Activated CD4-positive, alpha-beta memory T cell treated with anti-CD3 and anti-CD28 coated beads for 36 hours (primary cell): ENCODE measurements around the gene CYP4B1. TPM values are rescaled to one million over a fixed set of nuclear protein-coding genes. Genes with fewer than 3 reads are reported as not detected.
"Not testable (repeated sequence)": the region's sequence is repeated elsewhere in the genome, so short reads cannot be mapped to it uniquely, and the experiment has no call there.

Experiments
- CTCF ChIA-PET: fragments of 350-600 bp; sonication (Branson Sonifier 250); formaldehyde crosslinking; loops from one replicate; lab custom pipeline; 2021; ENCODE audit warnings: antibody characterized with exemption, inconsistent platforms; lab: Charles Lee
- POLR2A ChIA-PET: fragments of 350-600 bp; sonication (Branson Sonifier 250); formaldehyde crosslinking; loops from one replicate; lab custom pipeline; 2021; ENCODE audit warnings: antibody characterized with exemption; lab: Charles Lee
- DNase-seq: peaks from one replicate; pipeline ENCODE4 v3.0.0-alpha.2; 2020
- H3K27ac Mint-ChIP-seq: one replicate; pipeline ENCODE4 v1.8.0; 2021; ENCODE audit warnings: mixed read lengths
- H3K27me3 Mint-ChIP-seq: one replicate; pipeline ENCODE4 v1.8.0; 2021; ENCODE audit warnings: mixed read lengths
- H3K36me3 Mint-ChIP-seq: one replicate; pipeline ENCODE4 v1.8.0; 2021; ENCODE audit warnings: mixed read lengths
- H3K4me1 Mint-ChIP-seq: one replicate; pipeline ENCODE4 v1.8.0; 2021; ENCODE audit warnings: low read depth, mixed read lengths
- H3K4me3 Mint-ChIP-seq: one replicate; pipeline ENCODE4 v1.8.0; 2021; ENCODE audit warnings: mild to moderate bottlenecking, mixed read lengths
- H3K9me3 Mint-ChIP-seq: one replicate; pipeline ENCODE4 v1.8.0; 2021; ENCODE audit warnings: mixed read lengths
- intact Hi-C: fragments of 100-400 bp; cut with micrococcal nuclease; formaldehyde crosslinking; loops from one replicate; pipeline ENCODE4 v1.15.1; 2023
- total RNA-seq, 2 experiments: library from RNA; stranded (reverse); gene quantifications; one replicate each; pipeline ENCODE4 v1.2.3, GENCODE V29; 2021

Gene CYP4B1
- total RNA-seq, 2 experiments from 2014 or later, result not detected

DNA sequence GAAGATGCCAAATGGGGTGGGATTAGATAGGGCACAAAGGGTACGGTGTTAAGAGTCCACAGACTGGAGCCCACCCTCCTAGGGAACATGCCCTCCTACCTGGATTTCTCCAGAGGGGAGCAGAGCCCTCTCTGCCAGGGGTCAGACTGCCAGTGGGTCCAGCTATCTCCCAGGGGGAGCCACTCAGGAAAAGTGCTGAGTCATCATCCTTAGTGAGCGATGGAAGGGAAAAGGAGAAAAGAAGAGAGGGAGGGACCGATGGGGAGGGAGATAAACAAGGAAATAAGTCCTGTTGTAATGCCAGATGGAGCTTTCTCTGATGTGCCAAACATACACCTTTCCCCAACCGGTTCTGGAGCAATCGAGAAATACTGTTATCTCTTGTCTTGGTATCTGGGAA lies 30.4 kb upstream of the CYP4B1 start:
- intact Hi-C loops, result no loop called here
- peaks cover 34% of the 10 kb centered on the region for H3K9me3 Mint-ChIP-seq

GRCh38 chr1:46769028-46769740 lies 29.7 kb upstream of the CYP4B1 start:
- ChIA-PET POLR2A (no interaction called here), CTCF (no interaction called here)
- Mint-ChIP-seq H3K27me3 (peaks cover 23% of the 10 kb centered on the region), H3K9me3 (peaks cover 36% of the 10 kb centered on the region), H3K27ac (no peak overlapping the region), H3K4me3 (no peak overlapping the region), H3K4me1 (no peaks in the 10 kb centered on the region), H3K36me3 (peaks cover 4% of the 10 kb centered on the region)
- intact Hi-C loops, result no loop called here
- no peak for DNase-seq

More for the DNA sequence above, 30.4 kb upstream of the CYP4B1 start:
- Mint-ChIP-seq H3K36me3 (peaks cover 4% of the 10 kb centered on the region), H3K27me3 (peaks cover 23% of the 10 kb centered on the region), H3K4me1 (no peaks in the 10 kb centered on the region), H3K27ac (no peak overlapping the region), H3K4me3 (no peak overlapping the region)
- ChIA-PET CTCF (no interaction called here), POLR2A (no interaction called here)
- DNase-seq, result no peak

- no peak overlapping the region for H3K4me3 Mint-ChIP-seq
- no peak for DNase-seq
- peaks cover 18% of the 10 kb centered on the region for H3K27me3 Mint-ChIP-seq
- no peaks in the 10 kb centered on the region for H3K4me1 Mint-ChIP-seq
- CTCF ChIA-PET, result no interaction called here
- H3K36me3 Mint-ChIP-seq, result peaks cover 4% of the 10 kb centered on the region
- intact Hi-C loops, result no loop called here
- POLR2A ChIA-PET, result no interaction called here
- H3K27ac Mint-ChIP-seq, result no peak overlapping the region
- peaks cover 42% of the 10 kb centered on the region for H3K9me3 Mint-ChIP-seq
Measured at GRCh38 chr1:46770541-46770940, 28.3 kb upstream of the CYP4B1 start.

GRCh38 chr1:46772571-46772970 lies 26.3 kb upstream of the CYP4B1 start:
- peaks cover 44% of the 10 kb centered on the region for H3K9me3 Mint-ChIP-seq
- peaks cover 11% of the 10 kb centered on the region for H3K27me3 Mint-ChIP-seq
- POLR2A ChIA-PET, result no interaction called here
- H3K4me3 Mint-ChIP-seq, result no peak overlapping the region
- CTCF ChIA-PET, result no interaction called here
- intact Hi-C loops, result no loop called here
- no peaks in the 10 kb centered on the region for H3K4me1 Mint-ChIP-seq
- H3K27ac Mint-ChIP-seq, result no peak overlapping the region
- peaks cover 4% of the 10 kb centered on the region for H3K36me3 Mint-ChIP-seq
- DNase-seq, result no peak

DNA sequence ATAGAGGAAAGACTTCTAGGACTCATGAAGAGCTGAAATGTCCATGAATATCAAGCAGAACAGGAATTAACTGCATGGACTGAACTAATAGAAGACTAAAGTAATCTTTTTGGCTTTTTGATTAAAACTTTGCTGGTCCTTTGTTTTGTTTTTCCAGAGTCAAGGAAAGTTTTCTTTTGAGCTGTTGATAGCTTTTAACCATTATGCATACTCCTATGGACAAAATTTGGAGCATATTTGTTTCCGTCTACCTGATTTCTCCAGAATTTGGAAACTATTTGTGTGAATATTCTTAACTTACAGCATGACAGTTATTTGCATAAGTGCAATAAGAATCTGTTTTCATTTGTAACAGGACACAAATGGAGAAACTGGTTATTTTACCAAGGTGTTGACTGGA lies 24.5 kb upstream of the CYP4B1 start:
- H3K27me3 Mint-ChIP-seq, result peaks cover 2% of the 10 kb centered on the region
- no peaks in the 10 kb centered on the region for H3K4me1 Mint-ChIP-seq
- H3K36me3 Mint-ChIP-seq, result peaks cover 4% of the 10 kb centered on the region
- H3K9me3 Mint-ChIP-seq, result peaks cover 36% of the 10 kb centered on the region
- ChIA-PET CTCF (no interaction called here), POLR2A (no interaction called here)
- H3K27ac Mint-ChIP-seq, result no peak overlapping the region
- H3K4me3 Mint-ChIP-seq, result no peak overlapping the region
- DNase-seq, result no peak
- intact Hi-C loops, result no loop called here

DNA sequence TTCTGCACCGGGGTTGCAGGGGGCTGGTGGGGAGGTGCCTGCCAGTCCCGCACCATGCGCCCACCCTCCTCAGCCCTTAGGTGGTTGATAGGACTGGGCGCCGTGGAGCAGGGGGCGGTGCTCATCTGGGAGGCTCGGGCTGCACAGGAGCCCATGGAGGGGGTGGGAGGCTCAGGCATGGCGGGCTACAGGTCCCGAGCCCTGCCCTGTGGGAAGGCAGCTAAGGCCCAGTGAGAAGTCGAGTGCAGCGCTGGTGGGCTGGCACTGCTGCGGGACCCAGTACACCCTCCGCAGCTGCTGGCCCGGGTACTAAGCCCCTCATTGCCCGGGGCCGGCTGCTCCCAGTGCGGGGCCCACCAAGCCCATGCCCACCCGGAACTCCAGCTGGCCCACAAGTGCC lies 20.4 kb upstream of the CYP4B1 start:
- H3K27me3 Mint-ChIP-seq, DNase-seq, H3K4me1 Mint-ChIP-seq, CTCF ChIA-PET, H3K4me3 Mint-ChIP-seq, POLR2A ChIA-PET, H3K27ac Mint-ChIP-seq, intact Hi-C loops, H3K36me3 Mint-ChIP-seq, H3K9me3 Mint-ChIP-seq: not testable (repeated sequence)

- intact Hi-C loops, result no loop called here
- ChIA-PET CTCF (no interaction called here), POLR2A (no interaction called here)
- H3K27ac Mint-ChIP-seq, result no peak overlapping the region
- peaks cover 12% of the 10 kb centered on the region for H3K27me3 Mint-ChIP-seq
- no peaks in the 10 kb centered on the region for H3K9me3 Mint-ChIP-seq
- peaks cover 2% of the 10 kb centered on the region for H3K4me1 Mint-ChIP-seq
- H3K36me3 Mint-ChIP-seq, result no peaks in the 10 kb centered on the region
- no peak overlapping the region for H3K4me3 Mint-ChIP-seq
- DNase-seq, result no peak
Measured at GRCh38 chr1:46784666-46785065, 14.2 kb upstream of the CYP4B1 start.

DNA sequence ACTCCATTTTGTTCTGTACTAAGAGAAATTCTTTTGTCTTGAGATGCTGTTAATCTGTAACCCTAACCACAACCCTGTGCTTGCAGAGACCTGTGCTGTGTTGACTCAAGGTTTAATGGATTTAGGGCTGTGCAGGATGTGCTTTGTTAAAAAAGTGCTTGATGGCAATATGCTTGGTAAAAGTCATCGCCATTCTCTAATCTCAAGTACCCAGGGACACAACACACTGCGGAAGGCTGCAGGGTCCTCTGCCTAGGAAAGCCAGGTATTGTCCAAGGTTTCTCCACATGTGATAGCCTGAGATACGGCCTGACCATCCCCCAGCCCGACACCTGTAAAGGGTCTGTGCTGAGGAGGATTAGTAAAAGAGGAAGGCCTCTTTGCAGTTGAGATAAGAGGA lies 10.2 kb upstream of the CYP4B1 start:
- not testable (repeated sequence) for H3K4me1 Mint-ChIP-seq

DNA sequence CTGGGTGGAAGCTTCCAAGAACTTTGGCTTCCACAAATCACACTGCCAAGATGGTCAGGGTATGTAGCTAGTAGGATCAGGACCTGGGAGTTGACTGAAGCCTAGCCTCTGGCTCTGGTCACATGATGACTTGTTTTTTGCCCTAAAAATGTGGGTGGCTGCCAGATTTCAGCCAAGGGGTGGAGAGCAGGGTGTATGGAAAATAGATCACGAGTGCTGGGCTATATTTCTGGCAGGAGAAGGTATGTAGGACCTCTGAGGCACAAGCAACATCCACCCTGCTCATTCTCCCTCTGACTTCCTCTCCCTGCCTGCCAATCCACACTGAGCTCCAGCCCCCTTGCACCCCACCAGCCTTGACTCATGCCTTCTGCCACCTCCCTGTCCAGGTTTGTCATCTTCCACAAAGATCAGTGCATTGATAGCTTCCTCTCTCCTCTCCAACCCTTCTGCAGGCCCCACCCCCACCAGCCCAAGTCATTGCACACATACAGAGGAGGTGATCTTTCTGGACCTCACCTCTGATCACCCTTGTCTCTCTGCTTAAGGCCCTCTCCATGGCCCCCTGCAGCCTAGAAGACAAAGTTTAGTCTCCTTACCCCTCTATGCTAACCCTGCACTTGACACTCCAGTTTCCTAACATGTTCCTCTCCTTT lies 8.3 kb upstream of the CYP4B1 start:
- Mint-ChIP-seq H3K36me3 (no peaks in the 10 kb centered on the region), H3K4me3 (no peak overlapping the region), H3K4me1 (no peaks in the 10 kb centered on the region), H3K27me3 (peaks cover 18% of the 10 kb centered on the region), H3K27ac (no peak overlapping the region), H3K9me3 (no peaks in the 10 kb centered on the region)
- no peak for DNase-seq
- POLR2A ChIA-PET, result no interaction called here
- intact Hi-C loops, result no loop called here
- CTCF ChIA-PET, result interaction anchor here (0.6 kb wide), 1 partner anchor 402 kb away, joined by 3 read pairs; no protein-coding TSS in a partner anchor

More for the DNA sequence above, 10.2 kb upstream of the CYP4B1 start:
- CTCF ChIA-PET, H3K4me3 Mint-ChIP-seq, H3K27ac Mint-ChIP-seq, intact Hi-C loops, H3K9me3 Mint-ChIP-seq, DNase-seq, H3K36me3 Mint-ChIP-seq, POLR2A ChIA-PET: not testable (repeated sequence)
- peaks cover 19% of the 10 kb centered on the region for H3K27me3 Mint-ChIP-seq

DNA sequence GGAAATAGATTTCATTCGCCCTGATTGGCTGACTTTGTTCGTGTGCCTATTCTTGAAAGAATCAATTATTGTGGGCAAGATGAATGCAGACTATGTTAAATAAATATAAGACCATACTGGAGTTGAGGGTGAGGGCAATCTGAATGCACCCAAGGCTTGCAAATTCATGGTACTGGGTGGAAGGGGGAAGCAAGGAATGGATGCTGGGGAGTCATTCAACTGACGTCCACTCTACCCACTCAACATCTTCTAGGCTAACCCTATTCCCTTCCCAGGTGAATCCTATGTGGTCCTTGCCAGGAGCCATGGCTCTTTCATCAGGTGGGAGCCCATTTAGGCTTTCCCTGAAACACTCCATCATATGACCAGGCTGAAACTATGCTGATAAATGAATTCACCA lies 5.7 kb upstream of the CYP4B1 start:
- Mint-ChIP-seq H3K36me3 (no peaks in the 10 kb centered on the region), H3K27me3 (peaks cover 31% of the 10 kb centered on the region), H3K27ac (no peak overlapping the region), H3K4me1 (no peaks in the 10 kb centered on the region), H3K9me3 (no peaks in the 10 kb centered on the region), H3K4me3 (no peak overlapping the region)
- POLR2A ChIA-PET, result no interaction called here
- DNase-seq, result no peak
- CTCF ChIA-PET, result no interaction called here
- intact Hi-C loops, result no loop called here

- no peaks in the 10 kb centered on the region for H3K9me3 Mint-ChIP-seq
- peaks cover 26% of the 10 kb centered on the region for H3K27me3 Mint-ChIP-seq
- no peaks in the 10 kb centered on the region for H3K36me3 Mint-ChIP-seq
- intact Hi-C loops, result no loop called here
- no peak for DNase-seq
- no peaks in the 10 kb centered on the region for H3K4me1 Mint-ChIP-seq
- no peak overlapping the region for H3K4me3 Mint-ChIP-seq
- no peak overlapping the region for H3K27ac Mint-ChIP-seq
- ChIA-PET POLR2A (no interaction called here), CTCF (no interaction called here)
Measured at GRCh38 chr1:46797696-46798470, 963 bp upstream of the CYP4B1 start.

DNA sequence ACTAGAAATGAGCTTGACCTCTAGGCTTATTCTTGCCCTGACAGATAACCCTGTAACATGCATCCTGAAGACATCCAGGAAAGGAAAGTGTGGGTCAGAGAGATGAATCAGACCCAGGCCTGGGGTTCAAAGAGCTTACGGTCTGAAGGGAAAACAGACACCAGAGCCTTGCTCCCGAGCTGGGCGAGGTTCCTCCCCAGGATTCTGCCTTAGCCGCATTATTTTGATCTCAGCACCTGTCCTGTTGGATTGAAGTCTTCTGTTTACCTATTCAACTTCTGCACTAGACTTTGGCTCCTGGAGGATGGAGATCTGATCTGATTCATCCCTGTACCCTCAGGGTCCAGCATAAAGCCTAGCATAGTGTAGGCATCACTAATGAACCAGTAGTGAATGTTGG lies 1.9 kb downstream of the CYP4B1 start:
- Mint-ChIP-seq H3K27ac (no peak overlapping the region), H3K9me3 (no peaks in the 10 kb centered on the region), H3K4me1 (no peaks in the 10 kb centered on the region), H3K27me3 (peaks cover 22% of the 10 kb centered on the region), H3K4me3 (no peak overlapping the region), H3K36me3 (no peaks in the 10 kb centered on the region)
- DNase-seq, result no peak
- CTCF ChIA-PET, result no interaction called here
- intact Hi-C loops, result no loop called here
- POLR2A ChIA-PET, result no interaction called here
